SK-N-MC (cell line): ENCODE measurements around the gene DNMT3L.

Experiments
- DNase-seq: peaks from one replicate; pipeline ENCODE4 v3.0.0-alpha.2; 2011; ENCODE audit warnings: low read depth, low spot score
- H3K27ac ChIP-seq: fragments of 200-600 bp; sonication (generic); 2 replicates; pipeline ENCODE4 v1.5.1; 2016; ENCODE audit warnings: mixed run types
- H3K36me3 ChIP-seq: fragments of 200-600 bp; sonication (generic); 2 replicates; pipeline ENCODE4 v1.6.1; 2017; ENCODE audit warnings: antibody characterized with exemption, low read length, mixed read lengths; ENCODE audit not compliant: insufficient read depth
- H3K4me3 ChIP-seq: fragments of 200-600 bp; sonication (generic); 2 replicates; pipeline ENCODE4 v1.5.1; 2016
- H3K9ac ChIP-seq: fragments of 200-600 bp; sonication (generic); 2 replicates; pipeline ENCODE4 v1.8.0; 2017; ENCODE audit warnings: mixed run types, mixed read lengths; ENCODE audit not compliant: insufficient read length
- H3K9me3 ChIP-seq: fragments of 200-600 bp; sonication (generic); 2 replicates; pipeline ENCODE4 v1.6.1; 2017; ENCODE audit warnings: low read depth, mild to moderate bottlenecking, antibody characterized with exemption, low read length, moderate library complexity, mixed read lengths
- EZH2 ChIP-seq: fragments of 200-600 bp; sonication (generic); IDR thresholded peaks from one replicate; pipeline ENCODE4 v1.6.1; 2017; ENCODE audit warnings: antibody characterized with exemption
- FOXP2 ChIP-seq: optimal IDR thresholded peaks from 2 replicates; pipeline ENCODE3; 2011; ENCODE audit warnings: mild to moderate bottlenecking, moderate library complexity; ENCODE audit not compliant: insufficient read depth; ENCODE audit errors: extremely low read length, control extremely low read depth
- POLR2AphosphoS5 ChIP-seq: IDR thresholded peaks from 2 replicates; pipeline ENCODE4 v1.6.1; 2012; ENCODE audit warnings: mild to moderate bottlenecking, low read depth, low read length, borderline replicate concordance

The DNMT3L gene

GRCh38 chr21:44296103-44296519, 34.4 kb upstream of the DNMT3L start:
- Histone ChIP-seq H3K9ac (no peak overlapping the region), H3K27ac (no peak overlapping the region), H3K4me3 (no peak overlapping the region), H3K36me3 (no peaks in the 10 kb centered on the region), H3K9me3 (no peaks in the 10 kb centered on the region)
- no peak for DNase-seq
- no peak for TF ChIP-seq EZH2
- no peak for TF ChIP-seq FOXP2
- TF ChIP-seq POLR2AphosphoS5, result no peak

GRCh38 chr21:44295646-44296045, 33.9 kb upstream of the DNMT3L start:
- H3K9ac ChIP-seq, result no peak overlapping the region
- DNase-seq, result no peak
- no peaks in the 10 kb centered on the region for H3K36me3 ChIP-seq
- no peak overlapping the region for H3K4me3 ChIP-seq
- no peaks in the 10 kb centered on the region for H3K9me3 ChIP-seq
- H3K27ac ChIP-seq, result no peak overlapping the region
- no peak for TF ChIP-seq POLR2AphosphoS5
- TF ChIP-seq EZH2, result no peak
- no peak for TF ChIP-seq FOXP2

GRCh38 chr21:44295163-44295573, 33.5 kb upstream of the DNMT3L start:
- H3K4me3 ChIP-seq, result no peak overlapping the region
- no peaks in the 10 kb centered on the region for H3K9me3 ChIP-seq
- no peak for TF ChIP-seq EZH2
- no peak for TF ChIP-seq FOXP2
- no peak for TF ChIP-seq POLR2AphosphoS5
- H3K36me3 ChIP-seq, result no peaks in the 10 kb centered on the region
- H3K27ac ChIP-seq, result no peak overlapping the region
- no peak for DNase-seq
- H3K9ac ChIP-seq, result no peak overlapping the region

GRCh38 chr21:44294391-44295162, 32.9 kb upstream of the DNMT3L start:
- DNase-seq, result no peak
- Histone ChIP-seq H3K36me3 (no peaks in the 10 kb centered on the region), H3K9ac (no peak overlapping the region), H3K27ac (no peak overlapping the region), H3K9me3 (no peaks in the 10 kb centered on the region), H3K4me3 (no peak overlapping the region)
- TF ChIP-seq FOXP2 (no peak), POLR2AphosphoS5 (no peak), EZH2 (no peak)

GRCh38 chr21:44293551-44294231, 32.0 kb upstream of the DNMT3L start:
- Histone ChIP-seq H3K27ac (no peak overlapping the region), H3K9ac (no peak overlapping the region), H3K4me3 (no peak overlapping the region), H3K9me3 (no peaks in the 10 kb centered on the region), H3K36me3 (no peaks in the 10 kb centered on the region)
- DNase-seq, result no peak
- TF ChIP-seq FOXP2 (no peak), EZH2 (no peak), POLR2AphosphoS5 (no peak)

GRCh38 chr21:44292812-44293195, 31.1 kb upstream of the DNMT3L start:
- TF ChIP-seq EZH2 (no peak), POLR2AphosphoS5 (no peak), FOXP2 (no peak)
- Histone ChIP-seq H3K4me3 (no peak overlapping the region), H3K9ac (no peak overlapping the region), H3K27ac (no peak overlapping the region), H3K36me3 (no peaks in the 10 kb centered on the region), H3K9me3 (no peaks in the 10 kb centered on the region)
- no peak for DNase-seq

- Histone ChIP-seq H3K36me3 (no peaks in the 10 kb centered on the region), H3K4me3 (no peak overlapping the region), H3K9ac (no peak overlapping the region), H3K9me3 (no peaks in the 10 kb centered on the region), H3K27ac (no peak overlapping the region)
- no peak for DNase-seq
- no peak for TF ChIP-seq POLR2AphosphoS5
- no peak for TF ChIP-seq FOXP2
- TF ChIP-seq EZH2, result no peak
Observed at GRCh38 chr21:44291936-44292811, 30.5 kb upstream of the DNMT3L start.
